GM18907 (cell line): ENCODE results near the gene TUT4.

Experiments
- ATAC-seq: cut with Tn5 transposase; IDR thresholded peaks from one replicate; pipeline ENCODE4 v1.9.1; 2021; ENCODE audit warnings: mild to moderate bottlenecking, moderate library complexity; ENCODE audit not compliant: unreplicated experiment

Gene TUT4

GRCh38 chr1:52413410-52413989 is 139.4 kb downstream of the TUT4 start:
- no peak for ATAC-seq

- no peak for ATAC-seq
Measured at GRCh38 chr1:52404975-52405338, 147.9 kb downstream of the TUT4 start.

DNA sequence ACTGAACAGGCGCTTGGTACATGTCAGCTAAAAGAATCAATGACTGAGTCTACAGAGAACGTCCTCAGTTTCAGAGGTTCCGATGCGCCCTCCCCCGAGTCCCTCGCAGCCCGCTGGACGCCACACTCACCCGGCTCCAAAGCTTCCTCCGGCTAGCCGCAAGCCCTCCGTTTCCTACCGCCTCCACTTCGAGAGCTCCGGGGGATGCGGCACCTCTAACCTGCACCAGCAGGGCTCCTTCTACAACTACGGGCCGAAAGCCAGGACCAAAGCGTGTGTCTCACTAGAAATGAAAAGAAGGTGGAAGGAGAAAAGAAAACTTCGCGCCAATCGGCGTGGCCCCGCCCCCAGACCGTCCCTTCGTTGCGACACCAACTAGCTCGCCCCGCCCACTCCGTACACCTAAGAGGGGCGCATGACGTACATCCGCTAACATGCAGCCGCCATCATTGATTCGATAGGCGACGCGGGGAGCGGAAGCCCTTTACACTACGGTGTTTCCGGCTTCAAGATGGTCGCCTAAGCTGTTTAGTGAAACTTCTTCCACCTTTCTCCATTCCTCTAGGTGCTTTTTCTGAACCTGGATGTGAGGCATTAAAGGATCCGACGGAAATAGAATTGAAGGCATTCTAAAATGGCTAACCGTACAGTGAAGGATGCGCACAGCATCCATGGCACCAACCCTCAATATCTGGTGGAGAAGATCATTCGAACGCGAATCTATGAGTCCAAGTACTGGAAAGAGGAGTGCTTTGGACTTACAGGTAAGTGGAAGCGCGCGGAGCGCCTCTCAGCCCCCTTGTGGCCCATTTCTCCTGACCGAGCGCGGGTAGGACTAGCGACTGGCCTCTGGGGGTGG is 148.5 kb downstream of the TUT4 start, which contains the start of the genes ORC1 and PRPF38A:
Gene ORC1, minus strand, starts transcription at position 308 of the 859 bp plus-strand sequence. CDS start 2,200 bp downstream, outside the sequence.
Gene PRPF38A, plus strand, starts transcription at position 487 of the 859 bp plus-strand sequence. Its CDS starts 148 bp downstream, at position 635.
- ATAC-seq = peak; percentile 91

DNA sequence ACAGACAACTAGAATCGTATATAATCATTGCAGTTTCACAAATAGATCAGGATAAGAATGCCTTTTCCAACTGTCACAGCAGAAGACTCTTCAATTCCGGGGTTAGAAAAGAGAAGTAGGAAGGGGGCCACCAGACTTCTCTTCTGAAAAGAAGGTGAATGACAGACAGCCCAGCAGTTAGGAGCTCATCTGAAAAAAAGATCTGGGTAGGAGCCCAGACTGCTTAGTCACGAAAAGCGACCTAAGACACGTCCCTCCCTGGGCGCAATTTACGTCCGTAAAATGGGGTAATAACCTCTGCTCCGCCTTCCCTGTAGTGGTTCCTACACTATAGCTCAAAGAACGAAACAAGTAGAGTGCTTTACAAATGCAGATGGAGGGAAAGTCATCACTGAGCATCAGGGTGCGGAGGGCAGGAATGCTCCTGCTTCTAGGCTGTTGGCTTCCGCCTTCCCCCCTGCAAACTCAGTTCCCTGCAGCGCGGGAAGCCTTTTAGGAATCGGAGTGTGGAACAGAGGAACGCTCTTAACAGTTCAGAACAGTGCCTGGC is 149.3 kb downstream of the TUT4 start:
- ATAC-seq = peak; percentile 44

DNA sequence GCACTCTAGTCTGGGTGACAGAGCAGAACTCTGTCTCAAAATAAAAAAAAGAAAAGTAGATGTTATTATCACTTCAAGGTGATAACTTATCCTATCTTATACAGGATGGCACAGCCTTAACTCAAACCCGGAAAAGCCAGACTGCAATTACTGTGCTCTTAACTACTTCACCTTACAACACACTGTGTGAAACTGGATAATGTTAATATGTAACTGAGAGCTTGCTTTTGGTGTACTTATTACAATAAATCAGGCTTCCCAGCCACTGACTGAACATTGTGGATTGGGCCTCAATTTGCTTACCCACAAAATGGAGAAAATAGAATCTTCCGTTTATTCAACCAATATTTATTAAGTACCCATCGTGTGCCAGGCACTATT is 150.0 kb downstream of the TUT4 start:
- ATAC-seq = no peak

GRCh38 chr1:52400131-52400530 is 152.8 kb downstream of the TUT4 start:
- ATAC-seq = no peak

GRCh38 chr1:52399629-52400028 is 153.3 kb downstream of the TUT4 start:
- ATAC-seq = no peak

DNA sequence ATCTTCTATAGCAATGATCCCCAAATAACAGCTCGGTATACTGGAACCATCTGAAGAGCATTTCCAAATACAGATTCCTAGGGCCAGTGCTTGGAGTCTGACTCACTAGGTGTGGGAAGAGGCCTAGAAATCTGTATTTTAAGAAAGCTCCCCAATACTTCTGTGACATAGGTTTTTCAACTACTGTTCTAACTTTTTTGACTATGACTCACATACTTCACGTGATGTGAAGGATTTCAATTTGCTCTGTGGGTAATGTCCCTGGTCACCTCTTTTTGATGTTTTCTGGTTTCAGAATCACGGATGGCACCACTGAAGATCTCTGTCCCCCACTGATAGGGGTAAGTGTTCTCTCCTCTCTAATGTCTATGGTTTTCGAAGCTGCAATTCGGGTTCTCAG is 159.7 kb downstream of the TUT4 start:
- ATAC-seq = no peak

- no peak for ATAC-seq
Measured at GRCh38 chr1:52386458-52386857, 166.4 kb downstream of the TUT4 start.

- no peak for ATAC-seq
Measured at GRCh38 chr1:52385376-52385775, 167.5 kb downstream of the TUT4 start.
